NCI-H2227 treated with DMSO at 0.1 percent for 48 hours (cell line): ENCODE measurements around the gene CCNO.

Experiments
- DNase-seq: peaks from one replicate; lab custom pipeline; 2025; lab: John Stamatoyannopoulos, UW

Gene CCNO

GRCh38 chr5:55232985-55233928 is at the start of gene CCNO:
Gene CCNO (minus strand): TSS chr5:55233608. CDS start chr5:55233523, 85 bp downstream.
- peak; percentile 66 for DNase-seq

- no peak for DNase-seq
These were observed 45.4 kb upstream of the CCNO start for GRCh38 chr5:55278778-55279177.

- no peak for DNase-seq
These were observed 43.4 kb upstream of the CCNO start for GRCh38 chr5:55276771-55277170.

DNA sequence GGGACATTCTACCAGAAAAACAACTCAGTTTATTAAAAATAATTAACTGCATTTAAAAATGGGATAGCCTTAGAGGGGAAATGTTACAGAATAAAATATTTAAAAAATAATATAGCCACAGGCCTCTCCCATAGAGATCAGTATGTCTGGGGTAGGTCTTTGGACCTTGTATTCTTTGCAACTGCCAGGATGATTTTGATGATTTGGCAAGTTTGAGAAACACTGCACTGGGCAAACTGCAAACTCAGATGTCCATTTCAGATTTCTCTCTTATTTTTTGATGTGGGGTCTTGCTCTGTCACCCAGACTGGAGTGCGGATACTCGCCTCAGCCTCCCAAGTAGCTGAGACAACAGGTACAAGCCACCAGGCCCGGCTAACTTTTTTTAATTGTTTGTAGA is 24.9 kb upstream of the CCNO start:
- DNase-seq = no peak

GRCh38 chr5:55254802-55255201 is 21.4 kb upstream of the CCNO start:
- no peak for DNase-seq

DNA sequence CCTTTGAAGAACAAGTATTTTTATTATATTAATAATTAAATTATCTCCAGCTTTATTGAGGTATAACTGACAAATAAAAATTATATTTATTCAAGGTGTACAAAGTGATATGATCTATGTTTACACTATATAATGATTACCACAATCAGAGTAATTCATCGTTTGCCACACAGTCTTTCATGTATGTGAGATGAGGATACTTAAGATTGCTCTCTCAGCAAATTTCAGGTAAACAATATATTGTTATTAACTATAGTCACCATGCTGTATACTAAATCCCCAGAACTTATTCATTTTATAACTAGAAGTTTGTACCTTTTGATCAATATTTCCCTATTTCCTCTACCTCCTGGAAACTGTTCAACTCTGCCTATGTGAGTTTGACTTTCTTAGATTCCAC is 16.7 kb upstream of the CCNO start:
- DNase-seq = no peak

DNA sequence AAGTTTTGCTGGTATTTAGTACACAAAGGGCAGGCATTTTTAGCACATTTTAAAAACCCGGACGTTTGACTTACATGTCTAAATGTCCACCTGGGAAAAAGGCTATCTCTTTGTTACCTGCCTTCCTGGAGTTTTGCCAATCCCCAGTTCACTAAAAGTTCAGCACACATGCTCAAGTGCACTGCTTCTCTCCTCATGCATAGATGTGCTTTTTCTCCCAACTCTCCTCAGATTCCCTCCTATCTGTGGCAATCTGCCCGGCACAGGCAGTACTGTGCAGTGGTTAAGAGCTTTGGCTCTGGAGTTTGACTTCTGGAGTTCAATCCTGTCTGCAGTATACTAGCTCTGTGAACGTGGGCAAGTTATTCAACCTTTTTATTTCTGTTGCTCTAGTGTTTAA is 8.3 kb upstream of the CCNO start:
- DNase-seq = no peak

DNA sequence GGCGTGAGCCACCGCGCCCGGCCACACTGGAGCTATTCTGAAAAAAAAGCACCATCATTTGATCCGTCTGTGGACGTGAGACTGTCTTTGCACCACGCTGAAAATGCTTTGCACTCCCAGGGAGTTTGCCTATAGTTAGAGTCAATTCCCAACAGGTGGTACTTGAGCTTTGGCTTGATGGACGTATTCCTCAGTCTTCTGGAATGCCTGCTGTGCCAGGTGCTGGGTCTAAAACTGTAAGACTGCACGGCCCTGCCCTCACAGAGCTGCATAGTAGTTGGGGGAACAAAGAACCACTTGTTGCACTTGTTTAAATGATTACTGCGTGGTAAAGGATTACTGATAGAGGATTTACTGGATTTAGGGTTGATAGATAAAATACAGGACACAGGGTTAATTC is 3.4 kb upstream of the CCNO start:
- no peak for DNase-seq

- peak; percentile 24 for DNase-seq
These were observed 803 bp upstream of the CCNO start for GRCh38 chr5:55234121-55234700.

DNA sequence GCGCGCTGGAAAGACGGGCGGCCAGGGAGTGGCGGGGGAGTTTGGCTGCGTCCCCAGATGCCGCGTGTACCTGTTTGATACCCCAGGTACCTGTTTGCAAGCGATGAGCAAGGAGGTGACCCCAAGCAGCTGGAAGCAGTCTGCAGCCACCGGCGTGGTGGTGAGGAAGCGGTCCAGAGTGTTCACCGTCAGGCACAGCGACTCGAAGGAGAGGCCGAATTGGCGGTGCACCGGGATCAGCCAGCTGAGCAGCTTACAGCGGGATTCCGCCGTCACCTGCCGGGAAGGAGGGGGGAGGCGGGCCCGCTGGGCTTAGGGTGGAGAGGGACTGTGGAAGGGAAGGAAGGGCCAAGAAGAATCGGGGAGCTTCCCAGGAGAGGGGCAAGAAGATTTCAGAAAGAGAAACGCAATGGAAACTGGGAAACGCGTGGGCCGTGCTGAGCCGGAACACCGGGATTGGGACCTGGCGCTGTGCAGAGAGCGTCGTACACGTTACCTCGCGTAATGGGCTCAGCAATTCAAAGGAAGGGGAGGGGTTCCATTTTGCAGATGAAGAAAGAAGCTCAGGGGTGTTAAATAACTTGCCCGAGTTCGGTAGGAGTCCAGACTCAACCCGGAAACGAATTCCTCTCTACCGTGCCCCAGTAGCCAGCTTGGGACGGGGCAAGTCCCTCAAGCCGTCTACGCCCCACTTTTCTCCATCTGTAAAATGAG is 980 bp downstream of the CCNO start:
- DNase-seq = peak; percentile 19

DNA sequence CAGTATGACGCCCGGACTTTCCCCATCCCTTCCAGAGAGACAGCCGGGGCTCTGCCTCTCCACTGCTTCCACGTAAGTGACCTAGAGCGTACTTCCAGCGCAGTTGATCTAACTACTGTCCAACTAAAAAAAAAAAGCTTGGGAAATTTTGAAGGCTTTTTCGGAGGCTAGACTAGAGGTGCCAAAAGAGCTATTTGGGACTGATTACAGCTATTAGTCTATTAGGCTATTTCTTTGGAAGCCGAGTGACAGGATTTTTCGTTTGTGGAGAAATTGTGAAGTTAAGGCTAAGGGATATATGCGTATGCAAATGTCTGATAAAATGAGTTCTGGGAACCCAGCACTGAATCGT is 1.5 kb downstream of the CCNO start:
- DNase-seq = no peak

DNA sequence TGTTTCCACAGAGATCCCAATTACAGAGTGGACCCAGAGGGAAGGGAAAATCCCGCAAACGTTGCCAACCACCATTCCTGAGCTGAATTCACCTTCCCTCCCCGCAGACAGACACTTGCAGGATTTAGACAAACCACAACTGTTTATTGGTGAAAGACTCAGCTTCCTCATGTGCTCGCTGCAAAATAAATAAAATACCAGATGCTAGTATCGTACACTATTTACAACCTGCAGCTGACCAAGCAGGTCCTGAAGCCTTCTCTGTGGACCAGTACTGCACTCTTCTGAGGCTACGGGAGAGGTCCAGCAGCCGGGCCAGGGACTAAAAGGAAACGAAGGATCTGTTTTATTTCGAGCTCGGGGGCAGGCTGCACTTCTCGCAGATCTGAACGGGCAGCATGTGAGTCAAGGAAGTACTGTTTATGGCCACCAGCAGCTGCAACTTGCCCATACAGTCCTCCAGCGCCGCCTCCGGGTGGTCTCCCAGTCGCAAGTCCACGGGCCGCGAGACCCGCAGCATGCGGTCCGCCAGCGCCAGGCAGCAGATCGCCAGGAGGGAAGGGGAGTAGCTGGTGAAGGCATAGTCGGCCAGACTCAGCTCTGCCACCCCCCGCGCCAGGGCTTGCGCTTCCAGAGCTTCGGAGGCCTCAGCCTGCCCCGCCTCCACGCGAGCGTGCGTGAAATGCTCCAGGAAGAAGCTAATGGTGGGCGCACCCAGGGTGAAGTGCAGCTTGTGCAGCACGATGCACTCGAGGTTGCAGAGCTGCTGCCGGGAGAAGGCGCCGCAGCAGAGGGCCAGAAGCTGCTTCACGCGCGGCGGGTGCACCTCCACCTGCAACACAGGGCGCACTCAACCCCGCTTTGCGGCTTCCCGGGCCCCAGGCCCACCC is 2.1 kb downstream of the CCNO start:
- no peak for DNase-seq

DNA sequence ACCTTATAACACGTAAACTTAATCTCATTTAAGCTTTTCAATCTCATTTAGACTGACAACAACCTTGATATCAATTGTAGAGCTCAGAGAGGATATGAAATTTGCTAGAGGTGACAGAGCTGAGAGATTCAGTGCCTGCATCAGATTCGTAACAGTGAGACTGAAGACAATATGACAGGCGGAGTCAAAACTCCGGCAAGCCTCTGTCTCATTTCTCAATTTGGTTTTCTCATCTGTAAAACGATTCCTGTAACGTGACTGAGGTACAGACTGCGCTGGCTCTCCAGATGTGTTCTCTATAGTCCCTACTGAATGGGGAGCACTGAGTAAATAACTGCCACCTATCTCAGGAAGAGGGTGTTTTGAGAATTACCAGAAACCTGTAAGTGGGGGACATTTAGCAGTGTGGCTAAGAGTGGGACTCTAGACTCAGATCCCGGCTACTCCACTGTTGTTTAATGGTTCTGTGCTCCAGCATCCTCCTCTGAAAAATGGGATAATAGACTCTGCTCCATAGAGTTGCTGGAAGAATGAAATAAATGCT is 3.2 kb downstream of the CCNO start:
- DNase-seq = no peak

GRCh38 chr5:55227664-55228430 is 5.6 kb downstream of the CCNO start:
- no peak for DNase-seq

GRCh38 chr5:55226934-55227663 is 6.3 kb downstream of the CCNO start, which contains the start of gene MCIDAS:
Gene MCIDAS (minus strand): TSS chr5:55227315. CDS start chr5:55227138, 177 bp downstream.
- DNase-seq = peak; percentile 36

GRCh38 chr5:55226027-55226933 is 7.1 kb downstream of the CCNO start:
- DNase-seq = peak; percentile 41

DNA sequence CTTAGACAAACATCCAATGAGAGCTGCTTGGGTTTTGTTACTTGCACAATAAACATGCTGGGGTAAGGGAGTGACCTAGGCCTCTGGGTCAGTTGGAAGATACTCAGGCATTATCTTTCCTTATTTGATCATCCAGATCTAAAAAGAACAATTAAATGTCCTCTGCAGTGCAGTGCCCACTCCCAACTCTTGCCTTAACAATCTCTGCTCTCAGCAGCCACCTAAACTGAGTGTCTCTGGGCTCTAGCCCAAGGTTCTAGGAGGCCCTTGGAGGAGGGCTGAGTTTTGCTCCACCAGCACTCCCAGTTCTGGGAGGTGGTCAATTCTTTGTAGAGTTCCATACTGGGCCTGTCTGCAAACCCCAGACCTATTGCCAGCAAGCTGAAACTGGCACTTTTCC is 8.1 kb downstream of the CCNO start:
- no peak for DNase-seq

GRCh38 chr5:55223812-55224240 is 9.6 kb downstream of the CCNO start:
- no peak for DNase-seq
